HepG2 (cell line): ENCODE measurements around the gene SERINC2.

Experiments
- CHCHD3 ChIP-seq: sonication (generic); formaldehyde crosslinking; IDR thresholded peaks from 2 replicates; pipeline ENCODE4 v1.8.0; 2022; ENCODE audit warnings: mild to moderate bottlenecking, missing genetic modification reagents, moderate library complexity
- EZH2 ChIP-seq: conservative IDR thresholded peaks from 2 replicates; pipeline ENCODE4 v1.6.1; 2012; ENCODE audit warnings: mild to moderate bottlenecking, low read depth, low read length, moderate library complexity
- JUN ChIP-seq: sonication (generic); formaldehyde crosslinking; IDR thresholded peaks from 2 replicates; pipeline ENCODE4 v1.4.0; 2020; ENCODE audit warnings: mild to moderate bottlenecking, missing genetic modification reagents
- MTA3 ChIP-seq: sonication (generic); formaldehyde crosslinking; IDR thresholded peaks from 2 replicates; pipeline ENCODE4 v1.4.0; 2020; ENCODE audit warnings: missing genetic modification reagents
- NR2C2 ChIP-seq: sonication (generic); formaldehyde crosslinking; IDR thresholded peaks from 2 replicates; pipeline ENCODE4 v1.4.0; 2020; ENCODE audit warnings: missing genetic modification reagents, mild to moderate bottlenecking, moderate library complexity, borderline replicate concordance
- SMC3 ChIP-seq: IDR thresholded peaks from 2 replicates; pipeline ENCODE4 v1.6.1; 2011; ENCODE audit warnings: low read length, improper control_type of control experiment
- SP1 ChIP-seq, 2 experiments: fragments of 450-650 bp in 1 of 2; sonication (generic) in 1 of 2; formaldehyde crosslinking in 1 of 2; IDR thresholded peaks; 2 replicates each; pipeline versions ENCODE4 v1.4.0 to v1.6.1; 2016 to 2020; ENCODE audit warnings: missing genetic modification reagents in 1 of 2
- YY1 ChIP-seq: IDR thresholded peaks from 2 replicates; pipeline ENCODE4 v1.6.1; 2011; ENCODE audit warnings: low read length, low read depth, moderate library complexity, mild to moderate bottlenecking; ENCODE audit not compliant: insufficient read depth, insufficient replicate concordance
- ZNF3 ChIP-seq: IDR thresholded peaks from 2 replicates; pipeline ENCODE4 v1.7.0; 2017; ENCODE audit warnings: inconsistent platforms
- TF ChIP-seq, protein P1 (sequence below): sonication (generic); formaldehyde crosslinking; IDR thresholded peaks from 2 replicates; pipeline ENCODE4 v1.5.0; 2020; ENCODE audit warnings: mild to moderate bottlenecking, missing genetic modification reagents, moderate library complexity
- TF ChIP-seq, protein P2 (sequence below): sonication (generic); formaldehyde crosslinking; IDR thresholded peaks from 2 replicates; pipeline ENCODE4 v1.8.1; 2023; ENCODE audit warnings: mild to moderate bottlenecking, inconsistent platforms, moderate library complexity, missing genetic modification reagents, borderline replicate concordance
- TF ChIP-seq, protein P3 (sequence below): sonication (generic); formaldehyde crosslinking; IDR thresholded peaks from 2 replicates; pipeline ENCODE4 v1.4.0; 2020; ENCODE audit warnings: missing genetic modification reagents

DNA sequence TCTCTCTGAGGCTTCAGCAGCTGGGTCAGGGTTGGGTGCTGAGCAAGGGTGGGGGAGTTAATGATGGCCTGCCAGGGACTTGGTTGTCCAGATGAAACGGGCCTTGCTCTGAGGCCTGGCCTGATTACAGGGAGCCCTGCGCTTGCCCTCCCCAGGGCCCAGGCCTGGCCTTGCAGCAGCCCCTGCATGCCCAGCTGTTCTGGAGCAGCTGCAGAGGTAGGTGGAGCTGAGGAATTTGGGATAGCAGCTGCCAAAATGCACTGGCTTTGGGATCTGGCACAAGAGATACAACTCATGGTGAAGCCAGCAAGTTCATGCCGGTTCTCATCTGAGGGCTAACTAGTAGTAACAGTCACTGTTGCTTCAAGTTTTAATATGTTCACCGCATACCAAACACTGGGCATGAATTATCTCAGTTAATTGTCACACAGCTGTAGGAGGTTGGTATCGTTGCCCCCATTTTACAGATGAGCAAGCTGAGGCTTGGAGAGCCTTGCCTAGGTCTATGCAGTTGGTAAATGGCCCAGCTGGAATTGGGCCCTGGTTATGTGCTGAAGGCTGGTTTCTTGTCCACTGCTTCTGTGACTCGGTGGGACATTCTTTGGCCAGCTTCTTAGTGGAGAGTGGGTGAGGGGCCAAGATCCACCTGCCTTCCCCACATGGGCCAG, 7.3 kb upstream of the SERINC2 start:
- TF ChIP-seq YY1 (no peak), SP1 (IDR thresholded peaks at IDR 0.05) (no peak), SP1 (CRISPR knock-in tag; IDR thresholded peaks at IDR 0.05) (no peak), JUN (CRISPR knock-in tag) (no peak), NR2C2 (CRISPR knock-in tag) (no peak), EZH2 (no peak), SMC3 (no peak), ZNF3 (CRISPR knock-in tag) (no peak), CHCHD3 (CRISPR knock-in tag) (no peak), MTA3 (CRISPR knock-in tag) (no peak)
- TF ChIP-seq, protein P1, sequence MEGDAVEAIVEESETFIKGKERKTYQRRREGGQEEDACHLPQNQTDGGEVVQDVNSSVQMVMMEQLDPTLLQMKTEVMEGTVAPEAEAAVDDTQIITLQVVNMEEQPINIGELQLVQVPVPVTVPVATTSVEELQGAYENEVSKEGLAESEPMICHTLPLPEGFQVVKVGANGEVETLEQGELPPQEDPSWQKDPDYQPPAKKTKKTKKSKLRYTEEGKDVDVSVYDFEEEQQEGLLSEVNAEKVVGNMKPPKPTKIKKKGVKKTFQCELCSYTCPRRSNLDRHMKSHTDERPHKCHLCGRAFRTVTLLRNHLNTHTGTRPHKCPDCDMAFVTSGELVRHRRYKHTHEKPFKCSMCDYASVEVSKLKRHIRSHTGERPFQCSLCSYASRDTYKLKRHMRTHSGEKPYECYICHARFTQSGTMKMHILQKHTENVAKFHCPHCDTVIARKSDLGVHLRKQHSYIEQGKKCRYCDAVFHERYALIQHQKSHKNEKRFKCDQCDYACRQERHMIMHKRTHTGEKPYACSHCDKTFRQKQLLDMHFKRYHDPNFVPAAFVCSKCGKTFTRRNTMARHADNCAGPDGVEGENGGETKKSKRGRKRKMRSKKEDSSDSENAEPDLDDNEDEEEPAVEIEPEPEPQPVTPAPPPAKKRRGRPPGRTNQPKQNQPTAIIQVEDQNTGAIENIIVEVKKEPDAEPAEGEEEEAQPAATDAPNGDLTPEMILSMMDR = no peak
- TF ChIP-seq, protein P2, sequence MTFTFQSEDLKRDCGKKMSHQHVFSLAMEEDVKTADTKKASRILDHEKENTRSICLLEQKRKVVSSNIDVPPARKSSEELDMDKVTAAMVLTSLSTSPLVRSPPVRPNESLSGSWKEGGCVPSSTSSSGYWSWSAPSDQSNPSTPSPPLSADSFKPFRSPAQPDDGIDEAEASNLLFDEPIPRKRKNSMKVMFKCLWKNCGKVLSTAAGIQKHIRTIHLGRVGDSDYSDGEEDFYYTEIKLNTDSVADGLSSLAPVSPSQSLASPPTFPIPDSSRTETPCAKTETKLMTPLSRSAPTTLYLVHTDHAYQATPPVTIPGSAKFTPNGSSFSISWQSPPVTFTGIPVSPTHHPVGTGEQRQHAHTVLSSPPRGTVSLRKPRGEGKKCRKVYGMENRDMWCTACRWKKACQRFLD = no peak
- TF ChIP-seq, protein P3, sequence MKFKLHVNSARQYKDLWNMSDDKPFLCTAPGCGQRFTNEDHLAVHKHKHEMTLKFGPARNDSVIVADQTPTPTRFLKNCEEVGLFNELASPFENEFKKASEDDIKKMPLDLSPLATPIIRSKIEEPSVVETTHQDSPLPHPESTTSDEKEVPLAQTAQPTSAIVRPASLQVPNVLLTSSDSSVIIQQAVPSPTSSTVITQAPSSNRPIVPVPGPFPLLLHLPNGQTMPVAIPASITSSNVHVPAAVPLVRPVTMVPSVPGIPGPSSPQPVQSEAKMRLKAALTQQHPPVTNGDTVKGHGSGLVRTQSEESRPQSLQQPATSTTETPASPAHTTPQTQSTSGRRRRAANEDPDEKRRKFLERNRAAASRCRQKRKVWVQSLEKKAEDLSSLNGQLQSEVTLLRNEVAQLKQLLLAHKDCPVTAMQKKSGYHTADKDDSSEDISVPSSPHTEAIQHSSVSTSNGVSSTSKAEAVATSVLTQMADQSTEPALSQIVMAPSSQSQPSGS = no peak
